ENCODE measurements around the gene PYDC1. TPM values are rescaled to one million over a fixed set of nuclear protein-coding genes. Genes with fewer than 3 reads are reported as not detected.

Gene PYDC1
- total and polyA plus RNA-seq, 2 of the 8 experiments (the other 6 are each of a cell fraction or from before 2014, with no cell fraction given) = 3.5 to 11.1 TPM

DNA sequence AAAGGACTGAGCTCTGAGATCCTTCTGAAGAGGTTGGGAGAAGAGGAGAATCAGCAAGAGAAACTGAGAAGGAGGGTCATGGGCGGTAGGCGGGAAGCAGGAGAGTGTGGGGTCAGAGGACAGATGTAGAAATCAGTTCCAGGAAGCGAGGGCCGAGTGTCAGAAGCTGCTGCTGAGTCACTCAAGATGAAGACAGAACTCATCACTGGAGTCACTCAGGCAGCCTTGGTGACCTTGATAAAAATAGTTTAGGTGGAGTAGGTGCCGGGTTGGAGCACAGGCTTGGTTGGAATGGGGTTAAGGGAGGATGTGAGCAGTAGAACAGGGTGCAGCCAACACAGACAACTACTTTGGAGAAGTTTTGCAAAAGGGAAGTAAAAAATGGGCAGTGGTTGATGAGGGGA is 36.7 kb upstream of the PYDC1 start:
- H4K20me1 ChIP-seq (replicated peaks in 1 of 2; ENCODE audit: control insufficient read depth in 1 of 2, insufficient read depth in 2 of 2, low read length in 2 of 2) = no peaks in the 10 kb centered on the region
- H3K79me1 ChIP-seq (ENCODE audit: low read depth, low read length) = no peaks in the 10 kb centered on the region
- no peaks in the 10 kb centered on the region for H3K79me2 ChIP-seq (ENCODE audit: control insufficient read depth in 1 of 2, insufficient read depth in 2 of 2, low read length in 2 of 2)
- H3K4ac ChIP-seq (replicated peaks; ENCODE audit: insufficient read length, low read depth, low read length) = no peak overlapping the region
- H3K27me3 ChIP-seq (replicated peaks in 1 of 4; ENCODE audit: control insufficient read depth in 3 of 4, extremely low read depth in 1 of 4, insufficient read depth in 3 of 4, low read length in 3 of 4) = peaks cover 0 to 3% (median 0%) of the 10 kb centered on the region in 4 experiments; a peak in 1 of 7 replicates
- H2BK12ac ChIP-seq (ENCODE audit: low read depth, low read length) = peak overlapping the region; percentile 50; the same call in 1 of the 2 replicates
- H4K8ac ChIP-seq (ENCODE audit: extremely low read depth, insufficient read depth, low read length) = no peak overlapping the region
- no peak overlapping the region for H3K4me2 ChIP-seq (ENCODE audit: insufficient read depth in 1 of 2, low read depth in 2 of 2, low read length in 2 of 2)
- H3K27ac ChIP-seq (ENCODE audit: low read depth, low read length) = no peak overlapping the region
- H3K23me2 ChIP-seq (ENCODE audit: low read depth, low read length) = no peaks in the 10 kb centered on the region
- H2BK15ac ChIP-seq (ENCODE audit: low read length) = no peak overlapping the region
- no peak overlapping the region for H3K18ac ChIP-seq (ENCODE audit: extremely low read depth, low read length)
- no peak for FAIRE-seq
- H3K14ac ChIP-seq (ENCODE audit: insufficient read length) = no peak overlapping the region
- H4K5ac ChIP-seq (ENCODE audit: insufficient read length, low read depth, low read length) = no peak overlapping the region
- no peak for DNase-seq (ENCODE audit: low read depth in 1 of 2, low spot score in 2 of 2)
- ChIA-PET CTCF (ENCODE audit: partially characterized antibody) (no interaction called here), POLR2A (ENCODE audit: partially characterized antibody) (no interaction called here)
- no peak overlapping the region for H2BK20ac ChIP-seq (ENCODE audit: low read length)
- H2BK5ac ChIP-seq (ENCODE audit: low read depth, low read length) = no peak overlapping the region
- no peaks in the 10 kb centered on the region for H3K36me3 ChIP-seq (ENCODE audit: control insufficient read depth in 2 of 4, insufficient read depth in 4 of 4, low read length in 3 of 4)
- no peak overlapping the region for H2BK120ac ChIP-seq (replicated peaks; ENCODE audit: low read depth, low read length)
- no peak overlapping the region for H3K9ac ChIP-seq (replicated peaks in 1 of 4; ENCODE audit: extremely low read depth in 1 of 4, low read depth in 3 of 4, low read length in 3 of 4)
- H2AK5ac ChIP-seq (ENCODE audit: low read depth, low read length) = no peak overlapping the region
- H3K4me3 ChIP-seq (ENCODE audit: extremely low read depth in 1 of 4, insufficient read depth in 2 of 4, low read depth in 3 of 4, low read length in 4 of 4) = no peak overlapping the region
- no peaks in the 10 kb centered on the region for H3K9me3 ChIP-seq (ENCODE audit: insufficient read depth in 2 of 2, low read depth in 1 of 2, low read length in 1 of 2)
- no peak overlapping the region for H3K56ac ChIP-seq (replicated peaks; ENCODE audit: insufficient read length, low read depth, low read length)
- H4K91ac ChIP-seq (replicated peaks; ENCODE audit: insufficient read length, low read length) = no peak overlapping the region
- H3K4me1 ChIP-seq (replicated peaks in 1 of 4; ENCODE audit: control insufficient read depth in 3 of 4, insufficient read depth in 4 of 4, low read length in 3 of 4) = peaks cover 0 to 1% (median 0%) of the 10 kb centered on the region in 4 experiments; a peak in 3 of 7 replicates
- no peak overlapping the region for H3K23ac ChIP-seq (ENCODE audit: insufficient read length)
- no peak overlapping the region for H2AFZ ChIP-seq (ENCODE audit: low read length)
- 92% methylated on average over 5 of the region's 5 CpGs; no CpG with 5 or more reads in 1 of the 2 experiments for WGBS, 2 experiments (ENCODE audit: extremely low coverage in 1 of 2, insufficient coverage in 1 of 2, insufficient read length in 1 of 2, insufficient replicate concordance in 2 of 2, low coverage in 1 of 2, low lambda C conversion rate in 2 of 2, missing lambda C conversion rate in 1 of 2)
- TF ChIP-seq SAP30 (IDR thresholded peaks at IDR 0.05; ENCODE audit: insufficient read depth, insufficient replicate concordance, low read length) (no peak), SIRT6 (IDR thresholded peaks at IDR 0.05; ENCODE audit: low read length) (no peak), HDAC2 (IDR thresholded peaks at IDR 0.05; ENCODE audit: borderline replicate concordance in 1 of 2, low read depth in 2 of 2, low read length in 2 of 2) (no peak), KDM4A (IDR thresholded peaks at IDR 0.05; ENCODE audit: low read depth, low read length, severe bottlenecking) (no peak), POLR2AphosphoS5 (IDR thresholded peaks at IDR 0.05; ENCODE audit: low read depth, low read length) (no peak), EP300 (IDR thresholded peaks at IDR 0.05; ENCODE audit: borderline replicate concordance in 1 of 2, low read depth in 2 of 2, low read length in 2 of 2) (no peak), SUZ12 (IDR thresholded peaks at IDR 0.05; ENCODE audit: low read length) (no peak), SP4 (IDR thresholded peaks at IDR 0.05; ENCODE audit: low read length) (no peak), SP2 (IDR thresholded peaks at IDR 0.05; ENCODE audit: low read length) (no peak), SIN3A (conservative IDR thresholded peaks at IDR 0.05 in 1 of 2, IDR thresholded peaks at IDR 0.05 in 1 of 2; ENCODE audit: low read depth in 1 of 2, low read length in 2 of 2) (no peak), TAF7 (optimal IDR thresholded peaks at IDR 0.05; ENCODE audit: borderline replicate concordance, low read depth, low read length) (no peak), ZNF274 (IDR thresholded peaks at IDR 0.05; ENCODE audit: borderline replicate concordance, extremely low read depth, low read length) (no peak), CBX8 (IDR thresholded peaks at IDR 0.05; ENCODE audit: borderline replicate concordance, low read depth, low read length) (no peak), GABPA (IDR thresholded peaks at IDR 0.05; ENCODE audit: borderline replicate concordance, insufficient read depth, low read length) (no peak)

Measured in H1 (cell line).